NB4 (cell line): ENCODE measurements around the gene XIRP1.

Experiments used
- CTCF ChIP-seq: IDR thresholded peaks from one replicate; pipeline ENCODE4 v1.5.1; 2012; ENCODE audit warnings: low read depth, low read length
- MAX ChIP-seq: IDR thresholded peaks from 2 replicates; pipeline ENCODE4 v1.6.1; 2011; ENCODE audit warnings: low read depth, low read length
- MYC ChIP-seq: IDR thresholded peaks from 2 replicates; pipeline ENCODE4 v1.6.1; 2011; ENCODE audit warnings: low read depth, low read length
- POLR2A ChIP-seq: IDR thresholded peaks from 2 replicates; pipeline ENCODE4 v1.6.1; 2011; ENCODE audit warnings: mild to moderate bottlenecking; ENCODE audit not compliant: insufficient read length; ENCODE audit errors: extremely low read depth

GRCh38 chr3:39213613-39214012 lies 21.2 kb upstream of the XIRP1 start:
- TF ChIP-seq CTCF (no peak), MAX (no peak), POLR2A (no peak), MYC (no peak)
